B cell (primary cell): ENCODE measurements around the gene SIGMAR1.

Source experiments
- CTCF ChIP-seq: fragments of 200-600 bp; IDR thresholded peaks from one replicate; pipeline ENCODE4 v1.8.0; 2022; ENCODE audit warnings: antibody characterized with exemption, mild to moderate bottlenecking
- EZH2 ChIP-seq: IDR thresholded peaks from 2 replicates; pipeline ENCODE4 v1.6.1; 2012; ENCODE audit warnings: borderline replicate concordance, low read depth, mild to moderate bottlenecking, moderate library complexity, low read length; ENCODE audit not compliant: insufficient read depth, poor library complexity, severe bottlenecking

- no peak for TF ChIP-seq CTCF
- no peak for TF ChIP-seq EZH2
Measured at GRCh38 chr9:34611811-34612787, 25.5 kb downstream of the SIGMAR1 start, which contains the start of gene RPP25L.
